Body of pancreas (tissue), 4 donors: ENCODE data around the gene MPC1. TPM values are rescaled to one million over a fixed set of nuclear protein-coding genes. Genes with fewer than 3 reads are reported as not detected.

ENCODE experiments used
- ATAC-seq: fragments of 150-250 bp; one replicate; pipeline ENCODE4 v1.9.1; 2016
- DNase-seq, 4 donors: peaks; one replicate each; pipeline ENCODE4 v3.0.0-alpha.2; 2019
- H3K27ac ChIP-seq, 4 donors: fragments of 200-600 bp; sonication (generic); 1 replicate in 3 of 4; 2 replicates in 1 of 4; pipeline versions ENCODE4 v1.5.1 to v1.6.1; 2016 to 2019; ENCODE audit warnings: mild to moderate bottlenecking in 1 of 4, mixed read lengths in 1 of 4, moderate library complexity in 1 of 4
- H3K27me3 ChIP-seq, 2 donors: fragments of 200-600 bp; sonication (generic); one replicate each; pipeline ENCODE4 v1.6.0; 2016; ENCODE audit warnings: mild to moderate bottlenecking in 1 of 2
- H3K36me3 ChIP-seq, 2 donors: fragments of 200-600 bp; sonication (generic); replicated peaks in 1 of 2; 2 replicates each; pipeline ENCODE4 v1.5.1; 2016; ENCODE audit warnings: low read depth in 2 of 2; ENCODE audit not compliant: insufficient read depth in 1 of 2
- H3K4me1 ChIP-seq: fragments of 200-600 bp; sonication (generic); one replicate; pipeline ENCODE4 v1.6.0; 2016
- H3K4me3 ChIP-seq, 2 donors: fragments of 200-600 bp; sonication (generic); 1 replicate in 1 of 2; 2 replicates in 1 of 2; pipeline ENCODE4 v1.5.1; 2016 to 2019
- H3K9me3 ChIP-seq, 3 donors: fragments of 200-600 bp; sonication (generic); 1 replicate in 2 of 3; 2 replicates in 1 of 3; pipeline ENCODE4 v1.5.1; 2016
- CTCF ChIP-seq, 7 experiments: fragments of 450-650 bp in 4 of 7; fragments of 200-600 bp in 3 of 7; sonication (generic) in 3 of 7; IDR thresholded peaks; one replicate each; pipeline ENCODE4 v1.5.1; 2016 to 2019; ENCODE audit warnings: antibody characterized with exemption in 7 of 7
- POLR2A ChIP-seq, 3 donors: fragments of 450-650 bp; IDR thresholded peaks; one replicate each; pipeline ENCODE4 v1.6.1; 2016; ENCODE audit warnings: antibody characterized with exemption in 3 of 3, mild to moderate bottlenecking in 2 of 3
- WGBS, 2 donors: methylation state at CpG; one replicate each; pipeline ENCODE4 v1.1.5; 2017; 5-methylcytosine and 5-hydroxymethylcytosine counted together
- intact Hi-C: fragments of 100-400 bp; cut with DNase I; formaldehyde crosslinking; loops from one replicate; pipeline ENCODE4 v1.15.1; 2023
- total RNA-seq, 2 donors: library from RNA; depleted of rRNA; stranded (reverse); fragments of >200 nt; gene quantifications; one replicate each; pipeline ENCODE4 v1.1.0, GENCODE V29; 2016

Gene MPC1
- total RNA-seq, 2 donors from 2014 or later = 20.8 to 25.4 TPM

- H3K27me3 ChIP-seq = no peaks in the 10 kb centered on the region
- intact Hi-C loops = no loop called here
- no peak overlapping the region for H3K27ac ChIP-seq
- H3K36me3 ChIP-seq = peaks cover 0 to 4% of the 10 kb centered on the region in 2 donors
- WGBS, 2 donors = 75 to 89% methylated on average over 4 to 7 of the region's 7 CpGs
- DNase-seq (no peak), ATAC-seq (no peak)
- TF ChIP-seq POLR2A (IDR thresholded peaks at IDR 0.05) (no peak), CTCF (IDR thresholded peaks at IDR 0.05) (no peak)
- no peak overlapping the region for H3K4me3 ChIP-seq
- H3K4me1 ChIP-seq = no peaks in the 10 kb centered on the region
- no peaks in the 10 kb centered on the region for H3K9me3 ChIP-seq
Measured at GRCh38 chr6:166419286-166419685, 36.5 kb upstream of the MPC1 start.

GRCh38 chr6:166418691-166419143 lies 36.0 kb upstream of the MPC1 start:
- Histone ChIP-seq H3K27ac (no peak overlapping the region), H3K4me1 (no peaks in the 10 kb centered on the region), H3K27me3 (no peaks in the 10 kb centered on the region), H3K4me3 (no peak overlapping the region), H3K36me3 (peaks cover 0 to 4% of the 10 kb centered on the region in 2 donors), H3K9me3 (no peaks in the 10 kb centered on the region)
- ATAC-seq (no peak), DNase-seq (no peak)
- intact Hi-C loops = no loop called here
- 90% methylated on average over 7 to 9 of the region's 9 CpGs for WGBS, 2 donors
- TF ChIP-seq POLR2A (IDR thresholded peaks at IDR 0.05) (no peak), CTCF (IDR thresholded peaks at IDR 0.05) (no peak)

- peaks cover 0 to 11% of the 10 kb centered on the region in 2 donors for H3K36me3 ChIP-seq
- H3K9me3 ChIP-seq = no peaks in the 10 kb centered on the region
- H3K4me3 ChIP-seq = no peak overlapping the region
- intact Hi-C loops = no loop called here
- H3K27me3 ChIP-seq = no peaks in the 10 kb centered on the region
- 86 to 89% methylated on average over 6 of the region's 6 CpGs for WGBS, 2 donors
- no peak for ATAC-seq
- no peak for TF ChIP-seq CTCF (IDR thresholded peaks at IDR 0.05)
- no peak for TF ChIP-seq POLR2A (IDR thresholded peaks at IDR 0.05)
- H3K27ac ChIP-seq = no peak overlapping the region
- H3K4me1 ChIP-seq = no peaks in the 10 kb centered on the region
- DNase-seq = no peak
Measured at GRCh38 chr6:166417285-166417691, 34.5 kb upstream of the MPC1 start.

- no peak for TF ChIP-seq POLR2A (IDR thresholded peaks at IDR 0.05)
- no peak for TF ChIP-seq CTCF (IDR thresholded peaks at IDR 0.05)
- DNase-seq (no peak), ATAC-seq (peak; percentile 35)
- H3K4me1 ChIP-seq = no peaks in the 10 kb centered on the region
- peaks cover 0 to 14% of the 10 kb centered on the region in 2 donors for H3K36me3 ChIP-seq
- no peaks in the 10 kb centered on the region for H3K9me3 ChIP-seq
- intact Hi-C loops = no loop called here
- no peaks in the 10 kb centered on the region for H3K27me3 ChIP-seq
- no peak overlapping the region for H3K27ac ChIP-seq
- H3K4me3 ChIP-seq = no peak overlapping the region
- WGBS, 2 donors = 65 to 75% methylated on average over 5 of the region's 5 CpGs
Measured at GRCh38 chr6:166415833-166416347, 33.1 kb upstream of the MPC1 start.

- no peaks in the 10 kb centered on the region for H3K9me3 ChIP-seq
- no peak overlapping the region for H3K4me3 ChIP-seq
- 76 to 82% methylated on average over 5 of the region's 5 CpGs for WGBS, 2 donors
- intact Hi-C loops = no loop called here
- no peak overlapping the region for H3K27ac ChIP-seq
- no peak for ATAC-seq
- no peak for TF ChIP-seq POLR2A (IDR thresholded peaks at IDR 0.05)
- no peak for TF ChIP-seq CTCF (IDR thresholded peaks at IDR 0.05)
- no peaks in the 10 kb centered on the region for H3K27me3 ChIP-seq
- H3K4me1 ChIP-seq = no peaks in the 10 kb centered on the region
- no peak for DNase-seq
- peaks cover 0 to 14% of the 10 kb centered on the region in 2 donors for H3K36me3 ChIP-seq
Measured at GRCh38 chr6:166415306-166415705, 32.6 kb upstream of the MPC1 start.
